ENCODE results near the gene SPAM1. TPM values are rescaled to one million over a fixed set of nuclear protein-coding genes. Genes with fewer than 3 reads are reported as not detected.
"Not testable (repeated sequence)": the region's sequence is repeated elsewhere in the genome, so short reads cannot be mapped to it uniquely, and the experiment has no call there.

The SPAM1 gene
- total RNA-seq, 4 donors from 2014 or later, result not detected

- TF ChIP-seq POLR2A (IDR thresholded peaks at IDR 0.05) (no peak), CTCF (IDR thresholded peaks at IDR 0.05 in 4 of 5, conservative IDR thresholded peaks at IDR 0.05 in 1 of 5) (no peak)
- in situ Hi-C loops (cut with MboI; ENCODE audit: low sequenced_read_pairs in 4 of 4) (no loop called here), intact Hi-C loops (cut with DNase I; ENCODE audit: low total_unique reads) (no loop called here)
- no peaks in the 10 kb centered on the region for H3K36me3 ChIP-seq
- H3K27me3 ChIP-seq, result no peaks in the 10 kb centered on the region
- H3K4me3 ChIP-seq, result no peak overlapping the region
- H3K4me1 ChIP-seq, result peaks cover 0 to 5% of the 10 kb centered on the region in 2 donors
- no peak overlapping the region for H3K27ac ChIP-seq
- ATAC-seq, result no peak
- no peaks in the 10 kb centered on the region for H3K9me3 ChIP-seq
- no peak for DNase-seq
Measured at GRCh38 chr7:123996327-123996625, 71.2 kb downstream of the SPAM1 start.

GRCh38 chr7:123998921-123999320 lies 73.9 kb downstream of the SPAM1 start:
- Histone ChIP-seq H3K9me3 (no peaks in the 10 kb centered on the region), H3K4me1 (peaks cover 0 to 5% of the 10 kb centered on the region in 2 donors), H3K27ac (no peak overlapping the region), H3K27me3 (no peaks in the 10 kb centered on the region), H3K4me3 (no peak overlapping the region), H3K36me3 (no peaks in the 10 kb centered on the region)
- no peak for ATAC-seq
- intact Hi-C loops (cut with DNase I; ENCODE audit: low total_unique reads), result no loop called here
- no peak for DNase-seq
- TF ChIP-seq POLR2A (IDR thresholded peaks at IDR 0.05) (no peak), CTCF (IDR thresholded peaks at IDR 0.05 in 4 of 5, conservative IDR thresholded peaks at IDR 0.05 in 1 of 5) (no peak)
- in situ Hi-C loops (cut with MboI; ENCODE audit: low sequenced_read_pairs in 4 of 4), result no loop called here

- no peak for ATAC-seq
- TF ChIP-seq CTCF (IDR thresholded peaks at IDR 0.05 in 4 of 5, conservative IDR thresholded peaks at IDR 0.05 in 1 of 5), result no peak
- no peak for TF ChIP-seq POLR2A (IDR thresholded peaks at IDR 0.05)
Measured at GRCh38 chr7:123999703-124000102, 74.7 kb downstream of the SPAM1 start.

GRCh38 chr7:124008296-124008695 lies 83.3 kb downstream of the SPAM1 start:
- intact Hi-C loops (cut with DNase I; ENCODE audit: low total_unique reads); H3K27me3 ChIP-seq; DNase-seq; ATAC-seq; H3K4me3 ChIP-seq; H3K36me3 ChIP-seq; H3K27ac ChIP-seq; in situ Hi-C loops (cut with MboI; ENCODE audit: low sequenced_read_pairs in 4 of 4); H3K9me3 ChIP-seq; H3K4me1 ChIP-seq: not testable (repeated sequence)

More at GRCh38 chr7:123999703-124000102, 74.7 kb downstream of the SPAM1 start:
- Histone ChIP-seq H3K4me3 (no peak overlapping the region), H3K4me1 (no peaks in the 10 kb centered on the region), H3K9me3 (no peaks in the 10 kb centered on the region), H3K27me3 (no peaks in the 10 kb centered on the region), H3K27ac (no peak overlapping the region), H3K36me3 (no peaks in the 10 kb centered on the region)
- in situ Hi-C loops (cut with MboI; ENCODE audit: low sequenced_read_pairs in 4 of 4) (no loop called here), intact Hi-C loops (cut with DNase I; ENCODE audit: low total_unique reads) (no loop called here)
- DNase-seq, result no peak

GRCh38 chr7:124009321-124009720 lies 84.3 kb downstream of the SPAM1 start:
- intact Hi-C loops (cut with DNase I; ENCODE audit: low total_unique reads), result no loop called here
- no peaks in the 10 kb centered on the region for H3K27me3 ChIP-seq
- no peaks in the 10 kb centered on the region for H3K9me3 ChIP-seq
- H3K4me1 ChIP-seq, result no peaks in the 10 kb centered on the region
- in situ Hi-C loops (cut with MboI; ENCODE audit: low sequenced_read_pairs in 4 of 4), result no loop called here
- ATAC-seq (no peak), DNase-seq (no peak)
- no peak overlapping the region for H3K27ac ChIP-seq
- no peak overlapping the region for H3K4me3 ChIP-seq
- TF ChIP-seq CTCF (IDR thresholded peaks at IDR 0.05 in 4 of 5, conservative IDR thresholded peaks at IDR 0.05 in 1 of 5) (no peak), POLR2A (IDR thresholded peaks at IDR 0.05) (no peak)
- no peaks in the 10 kb centered on the region for H3K36me3 ChIP-seq

Other genes with a start within 250 kb of the SPAM1 start
- gene WASL, start 176.2 kb upstream of the SPAM1 start, total RNA-seq, result 10 to 100 TPM; 29.0 to 40.4 (median 33.0) TPM
- 10 to 100 TPM in 1 of 4 donors, 1 to 10 TPM in 2, under 1 TPM in 1; 0.73 to 11.0 (median 5.7) TPM for gene HYAL4, start 80.1 kb upstream of the SPAM1 start, total RNA-seq
- gene TMEM229A, start 107.8 kb downstream of the SPAM1 start, total RNA-seq, result not detected